Measurements from ENCODE around the gene VSNL1.
A peak's percentile ranks its signal among the peaks of the same experiment; 100 is the strongest.
"Not testable (repeated sequence)": the region's sequence is repeated elsewhere in the genome, so short reads cannot be mapped to it uniquely, and the experiment has no call there.

VSNL1 gene

GRCh38 chr2:17542471-17542870, 2.0 kb downstream of the VSNL1 start:
- DNase-seq: no peak

GRCh38 chr2:17543131-17543660, 2.7 kb downstream of the VSNL1 start:
- no peak for DNase-seq

GRCh38 chr2:17543848-17544247, 3.4 kb downstream of the VSNL1 start:
- no peak for DNase-seq

- no peak for DNase-seq
Measured at GRCh38 chr2:17544256-17544655, 3.8 kb downstream of the VSNL1 start.

GRCh38 chr2:17545680-17546613, 5.5 kb downstream of the VSNL1 start:
- no peak for DNase-seq

GRCh38 chr2:17547237-17547636, 6.7 kb downstream of the VSNL1 start:
- DNase-seq: no peak

GRCh38 chr2:17547737-17548136, 7.2 kb downstream of the VSNL1 start:
- no peak for DNase-seq

GRCh38 chr2:17550907-17551306, 10.4 kb downstream of the VSNL1 start:
- no peak for DNase-seq

- no peak for DNase-seq
Measured at GRCh38 chr2:17555150-17555549, 14.7 kb downstream of the VSNL1 start.

GRCh38 chr2:17557596-17557995, 17.1 kb downstream of the VSNL1 start:
- no peak for DNase-seq

GRCh38 chr2:17558053-17558452, 17.6 kb downstream of the VSNL1 start:
- DNase-seq: no peak

- DNase-seq: no peak
Measured at GRCh38 chr2:17558878-17559277, 18.4 kb downstream of the VSNL1 start.

- DNase-seq: not testable (repeated sequence)
Measured at GRCh38 chr2:17565726-17566125, 25.2 kb downstream of the VSNL1 start.

GRCh38 chr2:17571681-17572080, 31.2 kb downstream of the VSNL1 start:
- no peak for DNase-seq

GRCh38 chr2:17573085-17573803, 32.7 kb downstream of the VSNL1 start:
- DNase-seq: no peak

GRCh38 chr2:17573804-17574175, 33.3 kb downstream of the VSNL1 start:
- DNase-seq: no peak

GRCh38 chr2:17574406-17575073, 34.0 kb downstream of the VSNL1 start:
- no peak for DNase-seq

GRCh38 chr2:17576802-17577201, 36.3 kb downstream of the VSNL1 start:
- no peak for DNase-seq

GRCh38 chr2:17578466-17578928, 38.0 kb downstream of the VSNL1 start:
- no peak for DNase-seq

GRCh38 chr2:17579605-17580318, 39.3 kb downstream of the VSNL1 start:
- DNase-seq: no peak

- no peak for DNase-seq
Measured at GRCh38 chr2:17580319-17580715, 39.8 kb downstream of the VSNL1 start.

GRCh38 chr2:17581831-17582230, 41.3 kb downstream of the VSNL1 start:
- DNase-seq: peak; percentile 18 to 33 (median 24)

- DNase-seq: no peak
Measured at GRCh38 chr2:17583166-17583565, 42.7 kb downstream of the VSNL1 start.
